Upper lobe of left lung (tissue), 4 donors: ENCODE data around the gene UBA1.

Experiments
- CTCF ChIP-seq, 6 experiments: fragments of 450-650 bp in 4 of 6; fragments of 200-600 bp in 2 of 6; sonication (generic) in 2 of 6; IDR thresholded peaks; one replicate each; pipeline ENCODE4 v1.5.1; 2016 to 2019; ENCODE audit warnings: antibody characterized with exemption in 6 of 6
- EP300 ChIP-seq, 4 donors: sonication (generic); formaldehyde crosslinking; IDR thresholded peaks; one replicate each; pipeline ENCODE4 v1.5.1; 2017; ENCODE audit warnings: antibody characterized with exemption in 4 of 4, control low read depth in 2 of 4
- POLR2A ChIP-seq, 4 donors: fragments of 450-650 bp; IDR thresholded peaks; one replicate each; pipeline ENCODE4 v1.5.1; 2016 to 2017; ENCODE audit warnings: antibody characterized with exemption in 4 of 4, mild to moderate bottlenecking in 2 of 4

GRCh38 chrX:47144626-47145394 lies 48.8 kb upstream of the UBA1 start, which contains the start of the genes NDUFB11 and RBM10:
- no peak for TF ChIP-seq EP300 (IDR thresholded peaks at IDR 0.05)
- peak; percentile 50 to 90 (median 82) for TF ChIP-seq CTCF (IDR thresholded peaks at IDR 0.05)
- TF ChIP-seq POLR2A (IDR thresholded peaks at IDR 0.05) = peak in 3 of 4 donors; percentile 64 to 80 (median 71)
